HG02623 (cell line): Measurements from ENCODE around the gene HHATL.

Experiments
- ATAC-seq: cut with Tn5 transposase; IDR thresholded peaks from one replicate; pipeline ENCODE4 v1.9.1; 2021; ENCODE audit warnings: moderate library complexity; ENCODE audit not compliant: unreplicated experiment

The HHATL gene, protein sequence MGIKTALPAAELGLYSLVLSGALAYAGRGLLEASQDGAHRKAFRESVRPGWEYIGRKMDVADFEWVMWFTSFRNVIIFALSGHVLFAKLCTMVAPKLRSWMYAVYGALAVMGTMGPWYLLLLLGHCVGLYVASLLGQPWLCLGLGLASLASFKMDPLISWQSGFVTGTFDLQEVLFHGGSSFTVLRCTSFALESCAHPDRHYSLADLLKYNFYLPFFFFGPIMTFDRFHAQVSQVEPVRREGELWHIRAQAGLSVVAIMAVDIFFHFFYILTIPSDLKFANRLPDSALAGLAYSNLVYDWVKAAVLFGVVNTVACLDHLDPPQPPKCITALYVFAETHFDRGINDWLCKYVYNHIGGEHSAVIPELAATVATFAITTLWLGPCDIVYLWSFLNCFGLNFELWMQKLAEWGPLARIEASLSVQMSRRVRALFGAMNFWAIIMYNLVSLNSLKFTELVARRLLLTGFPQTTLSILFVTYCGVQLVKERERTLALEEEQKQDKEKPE

GRCh38 chr3:42702066-42702951 is at the start of gene HHATL:
HHATL (minus strand) TSS chr3:42702798; CDS start chr3:42700826, 1,972 bp downstream.
- no peak for ATAC-seq

GRCh38 chr3:42751609-42752008 is 49.0 kb upstream of the HHATL start:
- ATAC-seq: no peak

- no peak for ATAC-seq
These were observed 48.2 kb upstream of the HHATL start for GRCh38 chr3:42750834-42751233.

DNA sequence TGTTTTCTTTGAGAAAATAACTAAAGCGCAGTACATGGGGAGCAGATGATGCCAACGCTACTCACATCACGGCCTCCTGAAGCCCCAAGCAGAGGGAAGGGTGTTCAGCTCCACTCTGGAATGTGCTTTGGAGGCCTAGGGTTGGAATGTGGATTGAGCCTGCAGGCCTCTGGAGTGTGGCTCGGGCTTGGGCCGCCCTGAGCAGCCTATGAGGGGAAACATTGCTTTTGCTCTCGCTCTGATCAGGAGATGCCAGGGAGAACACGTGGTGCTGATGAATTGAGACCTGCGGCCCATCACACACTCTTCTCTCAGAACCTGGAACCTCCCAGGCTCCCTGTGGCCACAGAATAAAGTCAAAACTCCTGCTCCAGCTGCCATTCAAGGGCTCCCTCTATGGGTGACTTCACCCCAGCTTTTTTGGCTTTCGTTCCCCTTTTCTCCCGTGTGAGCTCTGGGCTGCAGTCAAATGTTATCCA is 47.2 kb upstream of the HHATL start:
- no peak for ATAC-seq

- ATAC-seq: no peak
These were observed 46.6 kb upstream of the HHATL start for GRCh38 chr3:42749025-42749752.

DNA sequence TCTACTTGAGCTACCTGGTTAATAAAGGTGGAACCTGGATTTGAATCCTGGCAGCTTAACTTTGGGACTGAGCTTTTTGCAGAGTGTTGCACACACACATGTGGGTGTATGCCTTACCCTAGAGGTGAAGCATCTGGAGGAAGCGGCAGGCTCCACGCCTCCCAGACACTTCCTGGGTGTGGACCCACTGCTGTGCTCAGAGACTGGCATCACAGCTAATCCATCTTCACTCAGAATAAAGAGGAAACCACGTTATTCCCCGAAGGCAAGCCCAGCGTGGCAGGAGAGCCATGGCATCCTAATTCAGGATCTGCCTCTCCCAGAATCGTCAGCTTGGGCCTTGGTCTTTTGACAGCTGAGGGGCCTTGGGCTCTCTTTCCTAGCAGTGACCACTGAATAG is 45.0 kb upstream of the HHATL start:
- no peak for ATAC-seq

DNA sequence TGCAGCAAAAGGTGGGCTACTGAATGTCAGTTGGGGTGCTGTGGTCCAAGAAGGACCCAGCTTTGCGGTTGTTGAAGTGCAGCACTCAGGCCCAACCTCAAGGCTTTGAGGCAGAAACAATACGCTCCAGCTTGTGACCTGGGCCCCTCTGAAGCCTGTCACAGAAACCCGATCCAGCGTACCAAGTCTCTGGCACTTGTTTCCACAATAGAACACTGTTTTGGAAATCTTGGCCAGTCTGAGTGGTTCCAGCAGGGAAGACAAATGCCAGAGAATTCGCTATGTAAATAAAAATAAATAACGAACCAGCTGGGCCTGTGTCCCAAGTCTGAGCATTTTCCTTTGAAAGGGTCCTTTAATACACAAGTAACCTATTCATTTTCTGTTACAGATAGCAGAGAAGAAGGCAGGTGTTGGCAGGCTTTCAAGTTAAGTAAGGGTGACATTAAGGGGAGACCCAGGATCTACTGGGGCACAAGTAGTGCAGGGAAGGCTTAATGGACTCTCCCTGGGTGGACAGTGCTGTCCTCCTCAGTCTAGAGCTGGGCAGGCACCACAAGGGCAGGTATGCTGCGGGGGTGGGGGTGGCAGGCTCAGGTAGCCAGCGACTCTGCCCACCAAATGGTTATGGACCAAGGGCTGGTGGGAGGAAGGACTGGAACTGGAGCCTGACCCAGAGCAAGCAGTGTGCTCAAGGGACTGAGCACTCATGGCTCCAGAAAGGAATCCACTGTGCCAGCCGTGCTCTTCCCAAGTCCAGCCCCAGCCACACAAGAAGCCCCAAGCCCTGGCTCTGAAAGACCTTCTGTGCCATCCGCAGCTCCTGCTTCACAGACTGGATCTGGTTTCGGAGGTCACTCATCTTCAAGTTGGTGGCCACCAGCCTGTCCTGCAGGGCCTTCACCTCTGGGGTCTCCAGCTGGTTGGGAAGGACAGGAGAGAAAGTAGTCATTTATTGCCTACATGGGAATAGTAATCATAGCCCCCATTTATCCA is 44.2 kb upstream of the HHATL start:
- ATAC-seq: no peak

DNA sequence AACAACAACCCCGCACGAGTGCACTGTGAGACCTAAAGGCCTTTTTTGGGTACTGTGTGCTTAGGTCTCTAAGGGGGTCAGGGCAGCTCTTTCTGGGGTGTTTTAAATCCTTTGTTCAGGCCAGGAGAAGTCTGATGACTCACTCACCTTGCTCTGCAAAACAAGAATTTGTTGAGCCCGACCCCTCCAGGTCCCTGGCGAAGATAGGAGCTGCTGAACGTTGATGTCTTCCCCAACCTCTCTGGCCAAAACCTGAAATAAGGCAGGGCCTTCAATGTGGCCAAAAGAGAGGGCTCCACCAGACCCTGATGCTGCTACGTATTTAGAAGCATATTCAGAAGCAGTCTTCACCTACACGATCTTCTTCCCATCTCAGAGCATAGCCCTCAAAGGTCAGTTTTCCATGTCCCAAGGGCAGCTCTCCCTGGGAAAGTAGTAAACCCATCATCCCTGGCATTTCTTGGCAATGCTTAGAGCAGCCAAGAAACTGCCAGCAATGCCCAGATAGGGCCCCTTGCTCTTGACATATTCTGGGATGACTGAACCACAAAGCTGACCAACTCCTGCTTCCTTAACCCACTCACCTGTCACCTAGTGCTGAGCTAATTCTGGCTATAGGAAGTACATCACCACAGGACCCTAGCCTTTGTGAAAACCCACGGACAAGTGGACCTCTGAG is 43.3 kb upstream of the HHATL start:
- ATAC-seq: no peak

GRCh38 chr3:42745291-42745745 is 42.7 kb upstream of the HHATL start:
- ATAC-seq: no peak

- no peak for ATAC-seq
These were observed 40.8 kb upstream of the HHATL start for GRCh38 chr3:42743204-42743995.

DNA sequence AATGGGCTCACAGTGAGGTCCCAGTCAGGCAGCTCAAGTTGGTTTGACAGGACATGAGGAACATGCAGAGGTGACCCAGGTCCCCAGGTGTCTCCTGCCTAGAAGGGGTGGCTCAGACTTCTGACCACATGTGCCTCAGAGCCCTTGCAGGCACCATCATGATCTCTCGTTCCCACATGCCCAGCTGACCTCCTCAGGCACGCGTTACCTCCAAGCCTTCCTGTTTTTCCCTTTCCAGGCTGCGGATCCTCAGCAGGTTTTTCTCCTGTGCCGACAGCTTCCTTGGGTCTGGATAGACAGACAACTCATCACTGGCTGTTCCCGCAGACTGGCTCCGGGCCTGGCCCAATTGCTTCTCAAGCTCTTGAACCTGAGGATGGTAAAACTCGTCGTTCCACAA is 40.1 kb upstream of the HHATL start:
- ATAC-seq: no peak

DNA sequence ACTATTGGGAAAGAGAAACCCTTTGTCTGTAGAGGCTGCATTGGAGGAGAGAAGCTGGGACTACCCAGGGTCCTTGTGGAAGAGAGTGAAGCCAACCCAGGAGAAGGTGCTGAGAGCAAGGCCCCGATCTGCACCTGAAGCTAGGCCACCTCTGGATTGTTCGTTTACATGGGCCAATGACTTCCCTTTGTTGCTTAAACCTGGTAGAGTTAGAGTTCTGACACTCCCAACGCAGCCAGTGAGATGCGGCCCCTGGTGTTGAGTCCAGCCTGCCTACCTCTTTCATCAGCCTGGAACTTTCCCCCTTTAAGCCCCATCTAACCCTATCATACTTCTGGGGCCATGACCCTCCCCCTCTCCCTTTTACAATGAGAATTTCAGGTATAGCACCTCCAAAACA is 39.7 kb upstream of the HHATL start:
- no peak for ATAC-seq

DNA sequence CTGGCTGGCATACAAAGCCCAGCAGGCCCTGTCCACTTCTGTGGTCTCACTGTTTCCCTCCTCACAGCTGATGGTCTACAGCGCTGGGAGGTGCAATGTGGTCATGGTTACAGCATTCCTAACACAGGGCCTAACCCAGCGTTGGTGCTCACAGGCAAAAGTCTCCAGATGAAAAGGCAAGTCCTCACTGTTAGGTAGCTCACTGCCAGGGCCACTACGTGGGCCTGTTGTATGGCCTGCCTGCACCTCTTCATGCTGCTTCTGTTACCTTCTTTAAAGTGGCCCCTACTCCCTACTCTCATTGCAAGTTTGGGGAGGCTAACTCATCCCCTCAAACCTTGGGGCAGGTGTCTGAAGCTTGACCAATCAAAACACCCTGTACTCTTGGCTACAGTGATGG is 39.2 kb upstream of the HHATL start:
- no peak for ATAC-seq

GRCh38 chr3:42739401-42740158 is 37.0 kb upstream of the HHATL start:
- ATAC-seq: no peak

GRCh38 chr3:42736531-42736930 is 33.9 kb upstream of the HHATL start:
- ATAC-seq: no peak

DNA sequence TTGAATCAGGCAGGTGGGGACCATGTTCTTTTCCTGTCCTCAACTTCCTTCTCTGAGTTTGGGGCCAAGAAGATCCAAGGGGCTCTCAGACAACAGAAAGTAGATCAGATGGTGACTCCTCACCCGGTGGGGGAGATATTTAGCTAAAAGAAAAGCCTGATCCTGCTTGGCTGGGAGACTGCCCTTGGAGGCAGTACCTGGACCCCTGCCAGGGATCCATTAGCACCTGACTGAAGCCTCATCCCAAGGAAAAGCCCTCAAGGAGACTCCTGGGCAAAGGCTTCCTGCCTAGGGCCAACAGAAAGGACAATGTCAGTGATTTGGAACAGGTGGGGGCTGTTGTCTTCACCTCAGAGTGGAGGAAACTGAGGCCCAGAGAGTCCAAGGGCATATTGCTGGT is 33.5 kb upstream of the HHATL start:
- no peak for ATAC-seq

DNA sequence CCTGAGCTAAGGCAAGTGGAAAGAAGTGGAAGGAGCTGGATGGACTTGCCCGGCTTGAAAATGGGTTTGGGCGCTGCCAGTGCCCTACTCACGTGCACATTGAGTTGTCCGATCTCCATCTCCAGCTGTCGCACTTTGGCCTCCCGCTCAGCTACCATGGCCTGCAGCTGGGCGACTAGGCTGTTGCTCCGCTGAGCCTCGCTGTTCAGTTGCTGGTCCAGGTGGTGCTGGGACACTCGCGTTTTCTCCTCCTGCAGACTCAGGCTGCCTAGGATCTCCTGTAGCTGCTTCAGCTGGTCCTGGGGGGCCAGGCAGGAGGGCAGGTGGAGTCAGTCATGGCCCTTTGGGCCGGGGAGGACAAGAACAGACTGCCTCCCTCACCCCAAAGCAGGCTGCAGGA is 33.0 kb upstream of the HHATL start:
- ATAC-seq: no peak

- no peak for ATAC-seq
These were observed 32.4 kb upstream of the HHATL start for GRCh38 chr3:42735019-42735418.
